H1 (cell line): ENCODE results near the gene EEIG2. TPM values are rescaled to one million over a fixed set of nuclear protein-coding genes. Genes with fewer than 3 reads are reported as not detected.

Experiments
- CHD1 ChIP-seq: IDR thresholded peaks from 2 replicates; pipeline ENCODE4 v1.6.1; 2012; ENCODE audit warnings: low read depth, low read length, improper control_type of control experiment
- CTBP2 ChIP-seq: IDR thresholded peaks from 2 replicates; pipeline ENCODE4 v1.7.0; 2011; ENCODE audit warnings: borderline replicate concordance, mild to moderate bottlenecking, moderate library complexity, mixed read lengths, low read length; ENCODE audit not compliant: insufficient read depth, insufficient read length
- HDAC2 ChIP-seq, 2 experiments: fragments of 300-600 bp in 1 of 2; sonication (generic) in 1 of 2; IDR thresholded peaks; 2 replicates each; pipeline ENCODE4 v1.6.1; 2011 to 2012; ENCODE audit warnings: low read depth in 2 of 2, low read length in 2 of 2, mild to moderate bottlenecking in 2 of 2, moderate library complexity in 2 of 2, borderline replicate concordance in 1 of 2, inconsistent platforms in 1 of 2
- JUN ChIP-seq: IDR thresholded peaks from 2 replicates; pipeline ENCODE4 v1.6.1; 2011; ENCODE audit warnings: low read depth, mild to moderate bottlenecking, improper control_type of control experiment, low read length
- KDM1A ChIP-seq: fragments of 200-600, 300-600 bp; sonication (generic); IDR thresholded peaks from 2 replicates; pipeline ENCODE4 v1.7.1; 2016; ENCODE audit warnings: mild to moderate bottlenecking, low read length, borderline replicate concordance
- KDM4A ChIP-seq: IDR thresholded peaks from one replicate; pipeline ENCODE4 v1.7.1; 2012; ENCODE audit warnings: low read depth, mild to moderate bottlenecking, moderate library complexity, low read length, inconsistent platforms; ENCODE audit not compliant: severe bottlenecking
- NRF1 ChIP-seq: IDR thresholded peaks from 2 replicates; pipeline ENCODE4 v1.6.1; 2011; ENCODE audit warnings: mild to moderate bottlenecking, low read depth, low read length, improper control_type of control experiment
- POLR2A ChIP-seq, 2 experiments: IDR thresholded peaks; 1 replicate in 1 of 2; 2 replicates in 1 of 2; pipeline ENCODE4 v1.6.1; 2011; ENCODE audit warnings: low read depth in 2 of 2, low read length in 2 of 2, mild to moderate bottlenecking in 2 of 2; ENCODE audit errors: control extremely low read depth in 1 of 2
- TCF12 ChIP-seq: IDR thresholded peaks from 2 replicates; pipeline ENCODE4 v1.6.1; 2011; ENCODE audit warnings: low read depth, mild to moderate bottlenecking, low read length
- YY1 ChIP-seq: IDR thresholded peaks from 2 replicates; pipeline ENCODE4 v1.6.1; 2011; ENCODE audit warnings: low read depth, mild to moderate bottlenecking, low read length
- polyA plus RNA-seq, 7 experiments: library from polyadenylated mRNA; depleted of rRNA in 3 of 7; stranded (reverse) in 5 of 7; unstranded in 2 of 7; fragments of >200 nt in 5 of 7; fragments of 200-250 nt in 2 of 7; gene quantifications; 1 replicate in 5 of 7; 2 replicates in 1 of 7; 4 replicates in 1 of 7; pipeline versions ENCODE4 v1.2.1 to v1.2.3, GENCODE V29; 2011 to 2013; ENCODE audit warnings: missing spikeins in 2 of 7, mixed read lengths in 2 of 7
- total RNA-seq: library from RNA; stranded (reverse); fragmentation: NEBNext Ultra II Directional; extraction: Animal tissue kit (Norgen Biotek cat#: 25700); gene quantifications from 2 replicates; pipeline ENCODE4 v1.2.1, GENCODE V29; 2021
- TF ChIP-seq, protein P1 (sequence below): IDR thresholded peaks from 2 replicates; pipeline ENCODE4 v1.6.1; 2011; ENCODE audit warnings: low read length, improper control_type of control experiment
- TF ChIP-seq, protein P2 (sequence below): IDR thresholded peaks from 2 replicates; pipeline ENCODE4 v1.6.1; 2012; ENCODE audit warnings: inconsistent platforms
- TF ChIP-seq, protein P3 (sequence below): IDR thresholded peaks from 2 replicates; pipeline ENCODE4 v1.6.1; 2012; ENCODE audit warnings: inconsistent platforms
- TF ChIP-seq, protein P4 (sequence below), 3 experiments: IDR thresholded peaks; 1 replicate in 2 of 3; 2 replicates in 1 of 3; pipeline versions ENCODE4 v1.5.1 to v1.6.1; 2011; ENCODE audit warnings: low read length in 3 of 3, mild to moderate bottlenecking in 3 of 3, inconsistent platforms in 2 of 3, low read depth in 1 of 3, moderate library complexity in 1 of 3; ENCODE audit not compliant: insufficient read depth in 1 of 3; ENCODE audit errors: control extremely low read depth in 1 of 3

The EEIG2 gene
- total and polyA plus RNA-seq, 2 of the 8 experiments (the other 6 are each of a cell fraction or from before 2014, with no cell fraction given), result 6.1 to 20.1 TPM

DNA sequence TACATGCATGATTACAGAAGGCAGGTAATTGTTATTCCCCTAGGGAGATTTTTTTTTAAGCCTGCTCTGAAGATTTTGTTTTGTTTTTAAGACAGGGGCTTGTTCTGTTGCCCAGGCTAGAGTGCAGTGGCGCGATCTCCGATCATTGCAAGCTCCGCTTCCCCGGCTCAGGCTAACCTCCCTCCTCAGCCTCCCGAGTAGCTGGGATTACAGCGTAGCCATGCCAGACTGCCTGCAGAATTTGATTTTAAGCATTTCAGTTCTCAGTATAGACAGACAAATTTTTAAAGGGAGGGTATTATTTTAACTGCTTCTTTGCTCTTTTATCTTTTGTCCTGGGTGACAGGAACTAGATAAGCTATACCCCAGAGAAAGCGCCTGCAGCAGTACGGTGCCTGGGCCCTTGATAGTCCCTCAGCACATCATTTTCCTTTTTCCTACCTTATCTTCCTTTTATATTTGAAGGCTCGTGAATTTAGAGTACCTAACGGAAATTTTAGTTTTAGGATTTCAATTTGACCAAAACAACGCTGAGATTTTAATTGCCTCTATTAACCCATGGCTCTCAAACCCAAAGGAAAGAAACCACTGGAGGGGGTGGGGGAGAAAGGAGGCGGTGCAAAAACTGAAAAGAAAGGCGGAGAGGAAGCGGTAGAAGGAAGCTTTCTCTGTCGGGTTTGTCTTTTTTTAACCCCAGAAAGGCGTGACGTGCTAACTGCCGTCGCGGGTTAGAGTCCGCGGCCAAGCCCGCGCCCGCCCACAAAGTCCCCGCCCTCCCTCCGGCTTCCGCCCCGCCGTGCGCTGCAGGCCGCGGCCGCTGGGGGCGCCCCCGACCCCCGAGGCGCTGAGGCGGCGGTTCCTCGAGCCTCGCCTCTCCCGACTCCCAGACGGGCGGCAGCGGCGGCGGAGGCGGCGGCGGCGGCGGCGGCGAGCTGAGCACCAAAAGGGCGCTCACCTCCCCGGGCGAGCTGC, at the start of gene EEIG2 (continued):
- TF ChIP-seq, protein P1, sequence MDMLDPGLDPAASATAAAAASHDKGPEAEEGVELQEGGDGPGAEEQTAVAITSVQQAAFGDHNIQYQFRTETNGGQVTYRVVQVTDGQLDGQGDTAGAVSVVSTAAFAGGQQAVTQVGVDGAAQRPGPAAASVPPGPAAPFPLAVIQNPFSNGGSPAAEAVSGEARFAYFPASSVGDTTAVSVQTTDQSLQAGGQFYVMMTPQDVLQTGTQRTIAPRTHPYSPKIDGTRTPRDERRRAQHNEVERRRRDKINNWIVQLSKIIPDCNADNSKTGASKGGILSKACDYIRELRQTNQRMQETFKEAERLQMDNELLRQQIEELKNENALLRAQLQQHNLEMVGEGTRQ, result no peak
- TF ChIP-seq CHD1 (no peak), KDM1A (no peak), KDM4A (no peak), HDAC2 (IDR thresholded peaks at IDR 0.05; ENCODE audit: borderline replicate concordance in 1 of 2, low read depth in 2 of 2, low read length in 2 of 2) (no peak), POLR2A (IDR thresholded peaks at IDR 0.05; ENCODE audit: control extremely low read depth in 1 of 2, low read depth in 2 of 2, low read length in 2 of 2) (peak in 1 of 2 experiments; percentile 28; a peak in 1 of 3 replicates), NRF1 (no peak), JUN (no peak), TCF12 (no peak), CTBP2 (no peak), YY1 (no peak)
- TF ChIP-seq, protein P2, sequence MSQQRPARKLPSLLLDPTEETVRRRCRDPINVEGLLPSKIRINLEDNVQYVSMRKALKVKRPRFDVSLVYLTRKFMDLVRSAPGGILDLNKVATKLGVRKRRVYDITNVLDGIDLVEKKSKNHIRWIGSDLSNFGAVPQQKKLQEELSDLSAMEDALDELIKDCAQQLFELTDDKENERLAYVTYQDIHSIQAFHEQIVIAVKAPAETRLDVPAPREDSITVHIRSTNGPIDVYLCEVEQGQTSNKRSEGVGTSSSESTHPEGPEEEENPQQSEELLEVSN, result no peak
- TF ChIP-seq, protein P3, sequence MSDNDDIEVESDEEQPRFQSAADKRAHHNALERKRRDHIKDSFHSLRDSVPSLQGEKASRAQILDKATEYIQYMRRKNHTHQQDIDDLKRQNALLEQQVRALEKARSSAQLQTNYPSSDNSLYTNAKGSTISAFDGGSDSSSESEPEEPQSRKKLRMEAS, result peak; percentile 65; the same call in 1 of the 2 replicates
- TF ChIP-seq, protein P4, sequence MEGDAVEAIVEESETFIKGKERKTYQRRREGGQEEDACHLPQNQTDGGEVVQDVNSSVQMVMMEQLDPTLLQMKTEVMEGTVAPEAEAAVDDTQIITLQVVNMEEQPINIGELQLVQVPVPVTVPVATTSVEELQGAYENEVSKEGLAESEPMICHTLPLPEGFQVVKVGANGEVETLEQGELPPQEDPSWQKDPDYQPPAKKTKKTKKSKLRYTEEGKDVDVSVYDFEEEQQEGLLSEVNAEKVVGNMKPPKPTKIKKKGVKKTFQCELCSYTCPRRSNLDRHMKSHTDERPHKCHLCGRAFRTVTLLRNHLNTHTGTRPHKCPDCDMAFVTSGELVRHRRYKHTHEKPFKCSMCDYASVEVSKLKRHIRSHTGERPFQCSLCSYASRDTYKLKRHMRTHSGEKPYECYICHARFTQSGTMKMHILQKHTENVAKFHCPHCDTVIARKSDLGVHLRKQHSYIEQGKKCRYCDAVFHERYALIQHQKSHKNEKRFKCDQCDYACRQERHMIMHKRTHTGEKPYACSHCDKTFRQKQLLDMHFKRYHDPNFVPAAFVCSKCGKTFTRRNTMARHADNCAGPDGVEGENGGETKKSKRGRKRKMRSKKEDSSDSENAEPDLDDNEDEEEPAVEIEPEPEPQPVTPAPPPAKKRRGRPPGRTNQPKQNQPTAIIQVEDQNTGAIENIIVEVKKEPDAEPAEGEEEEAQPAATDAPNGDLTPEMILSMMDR (IDR thresholded peaks at IDR 0.05; ENCODE audit: control extremely low read depth in 1 of 3, insufficient read depth in 1 of 3, low read depth in 1 of 3, low read length in 3 of 3), result peak; percentile 68 to 77 (median 71)
